Esophagus squamous epithelium (tissue), 5 donors: ENCODE results near the gene QRICH2. TPM values are rescaled to one million over a fixed set of nuclear protein-coding genes. Genes with fewer than 3 reads are reported as not detected.

Experiments used
- DNase-seq: peaks from one replicate; lab custom pipeline; 2025; lab: John Stamatoyannopoulos, UW
- H3K27ac ChIP-seq, 4 donors: fragments of 200-600 bp; sonication (generic); one replicate each; pipeline ENCODE4 v1.5.1; 2016 to 2019; ENCODE audit warnings: mild to moderate bottlenecking in 1 of 4
- H3K27me3 ChIP-seq, 4 donors: fragments of 200-600 bp; sonication (generic); 1 replicate in 3 of 4; 2 replicates in 1 of 4; pipeline versions ENCODE4 v1.5.1 to v1.6.0; 2017 to 2021; ENCODE audit warnings: antibody characterized with exemption in 1 of 4
- H3K36me3 ChIP-seq, 3 donors: fragments of 200-600 bp; sonication (generic); one replicate each; pipeline ENCODE4 v1.5.1; 2016 to 2019
- H3K4me1 ChIP-seq, 3 donors: fragments of 200-600 bp; sonication (generic); one replicate each; pipeline ENCODE4 v1.5.1; 2017 to 2019
- H3K4me3 ChIP-seq, 4 donors: fragments of 200-600 bp; sonication (generic); 1 replicate in 3 of 4; 2 replicates in 1 of 4; pipeline ENCODE4 v1.5.1; 2016 to 2019; ENCODE audit warnings: mild to moderate bottlenecking in 2 of 4, moderate library complexity in 1 of 4
- H3K9me3 ChIP-seq, 3 donors: fragments of 200-600 bp; sonication (generic); one replicate each; pipeline ENCODE4 v1.5.1; 2016 to 2019
- CTCF ChIP-seq, 6 experiments: fragments of 450-650 bp in 4 of 6; fragments of 200-600 bp in 2 of 6; sonication (generic) in 2 of 6; IDR thresholded peaks; one replicate each; pipeline ENCODE4 v1.5.1; 2016 to 2019; ENCODE audit warnings: antibody characterized with exemption in 6 of 6, mild to moderate bottlenecking in 4 of 6, moderate library complexity in 4 of 6
- POLR2A ChIP-seq, 4 donors: fragments of 450-650 bp; IDR thresholded peaks; one replicate each; pipeline ENCODE4 v1.6.1; 2017; ENCODE audit warnings: antibody characterized with exemption in 4 of 4, mild to moderate bottlenecking in 4 of 4, moderate library complexity in 3 of 4
- whole genome bisulfite sequencing, 2 donors: methylation state at CpG; one replicate each; pipeline ENCODE4 v1.1.5; 2018; 5-methylcytosine and 5-hydroxymethylcytosine counted together
- intact Hi-C: fragments of 100-400 bp; cut with DNase I; formaldehyde crosslinking; loops from one replicate; pipeline ENCODE4 v1.15.0; 2022
- total RNA-seq, 4 donors: library from RNA; depleted of rRNA; stranded (reverse); fragments of >200 nt; gene quantifications; one replicate each; pipeline ENCODE4 v1.1.0, GENCODE V29; 2016
- donor health status: DM: yes; HTN: yes; CAD: no.

Gene QRICH2
- 1 to 10 TPM; 1.1 to 2.8 (median 1.8) TPM for total RNA-seq

- TF ChIP-seq POLR2A (IDR thresholded peaks at IDR 0.05) (no peak), CTCF (IDR thresholded peaks at IDR 0.05) (no peak)
- no peak for DNase-seq
- WGBS, 2 donors: 95 to 100% methylated on average over 1 to 7 of the region's 44 CpGs
- no peaks in the 10 kb centered on the region for H3K9me3 ChIP-seq
- peaks cover 0 to 10% (median 0%) of the 10 kb centered on the region in 3 donors for H3K4me1 ChIP-seq
- peaks cover 0 to 60% (median 8%) of the 10 kb centered on the region in 3 donors for H3K36me3 ChIP-seq
- no peaks in the 10 kb centered on the region for H3K27me3 ChIP-seq
- no peak within 1 kb of the TSS for H3K4me3 ChIP-seq
- intact Hi-C loops: loop anchor here (5.0 kb wide), 1 partner anchor 89 kb away; no protein-coding TSS in a partner anchor
- H3K27ac ChIP-seq: no peak within 1 kb of the TSS
Observed at GRCh38 chr17:76307966-76308338, at the start of gene QRICH2. Gene QRICH2 (minus strand): TSS chr17:76308276. CDS start chr17:76307998, 278 bp downstream.

- H3K4me1 ChIP-seq: peaks cover 15 to 52% (median 24%) of the 10 kb centered on the region in 3 donors
- TF ChIP-seq CTCF (IDR thresholded peaks at IDR 0.05) (no peak), POLR2A (IDR thresholded peaks at IDR 0.05) (no peak)
- no peak for DNase-seq
- H3K27ac ChIP-seq: no peak overlapping the region
- no peaks in the 10 kb centered on the region for H3K9me3 ChIP-seq
- no peaks in the 10 kb centered on the region for H3K36me3 ChIP-seq
- H3K4me3 ChIP-seq: no peak overlapping the region
- 90 to 93% methylated on average over 5 to 6 of the region's 6 CpGs for WGBS, 2 donors
- intact Hi-C loops: no loop called here
- H3K27me3 ChIP-seq: no peaks in the 10 kb centered on the region
Observed at GRCh38 chr17:76357597-76358158, 49.6 kb upstream of the QRICH2 start.

GRCh38 chr17:76356803-76357456, 48.9 kb upstream of the QRICH2 start:
- Histone ChIP-seq H3K4me1 (peaks cover 10 to 52% (median 17%) of the 10 kb centered on the region in 3 donors), H3K27ac (no peak overlapping the region), H3K36me3 (no peaks in the 10 kb centered on the region), H3K27me3 (no peaks in the 10 kb centered on the region), H3K4me3 (no peak overlapping the region), H3K9me3 (no peaks in the 10 kb centered on the region)
- intact Hi-C loops: no loop called here
- 53 to 60% methylated on average over 12 of the region's 12 CpGs for whole genome bisulfite sequencing, 2 donors
- TF ChIP-seq CTCF (IDR thresholded peaks at IDR 0.05) (no peak), POLR2A (IDR thresholded peaks at IDR 0.05) (no peak)
- DNase-seq: no peak

GRCh38 chr17:76354747-76355310, 46.8 kb upstream of the QRICH2 start:
- Histone ChIP-seq H3K27me3 (no peaks in the 10 kb centered on the region), H3K9me3 (no peaks in the 10 kb centered on the region), H3K4me1 (peaks cover 6 to 43% (median 7%) of the 10 kb centered on the region in 3 donors), H3K36me3 (no peaks in the 10 kb centered on the region), H3K27ac (peak overlapping the region in 1 of 4 donors; percentile 94), H3K4me3 (no peak overlapping the region)
- no peak for DNase-seq
- no peak for TF ChIP-seq POLR2A (IDR thresholded peaks at IDR 0.05)
- no peak for TF ChIP-seq CTCF (IDR thresholded peaks at IDR 0.05)
- intact Hi-C loops: no loop called here
- 72 to 73% methylated on average over 4 to 6 of the region's 13 CpGs for WGBS, 2 donors

GRCh38 chr17:76354317-76354729, 46.2 kb upstream of the QRICH2 start:
- intact Hi-C loops: no loop called here
- no peaks in the 10 kb centered on the region for H3K36me3 ChIP-seq
- peak overlapping the region; percentile 67 to 97 (median 91) for H3K4me3 ChIP-seq
- TF ChIP-seq CTCF (IDR thresholded peaks at IDR 0.05) (no peak), POLR2A (IDR thresholded peaks at IDR 0.05) (no peak)
- H3K9me3 ChIP-seq: no peaks in the 10 kb centered on the region
- peaks cover 6 to 43% (median 7%) of the 10 kb centered on the region in 3 donors for H3K4me1 ChIP-seq
- no peaks in the 10 kb centered on the region for H3K27me3 ChIP-seq
- no peak for DNase-seq
- H3K27ac ChIP-seq: peak overlapping the region; percentile 90 to 94 (median 92)
- WGBS, 2 donors: 0 to 1% methylated on average over 14 of the region's 18 CpGs
